ENCODE measurements around the gene ZNF860.
"Not testable (repeated sequence)": the region's sequence is repeated elsewhere in the genome, so short reads cannot be mapped to it uniquely, and the experiment has no call there.

ZNF860 gene

GRCh38 chr3:31962801-31963205 is 18.7 kb upstream of the ZNF860 start:
- no peak for DNase-seq

- no peak for DNase-seq
Measured at GRCh38 chr3:31966978-31967591, 14.5 kb upstream of the ZNF860 start.

GRCh38 chr3:31967592-31967991 is 14.0 kb upstream of the ZNF860 start:
- no peak for DNase-seq

- no peak for DNase-seq
Measured at GRCh38 chr3:31968369-31968926, 13.1 kb upstream of the ZNF860 start.

GRCh38 chr3:31968927-31969418 is 12.6 kb upstream of the ZNF860 start:
- no peak for DNase-seq

GRCh38 chr3:31971607-31972006 is 9.9 kb upstream of the ZNF860 start:
- DNase-seq = no peak

- no peak for DNase-seq
Measured at GRCh38 chr3:31973081-31973480, 8.5 kb upstream of the ZNF860 start.

GRCh38 chr3:31973837-31974236 is 7.7 kb upstream of the ZNF860 start:
- no peak for DNase-seq

GRCh38 chr3:31974471-31974870 is 7.1 kb upstream of the ZNF860 start:
- DNase-seq = no peak

GRCh38 chr3:31974964-31975363 is 6.6 kb upstream of the ZNF860 start:
- no peak for DNase-seq

- no peak for DNase-seq
Measured at GRCh38 chr3:31976302-31976701, 5.2 kb upstream of the ZNF860 start.

- DNase-seq = no peak
Measured at GRCh38 chr3:31977736-31978135, 3.8 kb upstream of the ZNF860 start.

- no peak for DNase-seq
Measured at GRCh38 chr3:31978553-31978952, 3.0 kb upstream of the ZNF860 start.

GRCh38 chr3:31979001-31979697 is 2.4 kb upstream of the ZNF860 start:
- DNase-seq = no peak

GRCh38 chr3:31980530-31981205 is 882 bp upstream of the ZNF860 start:
- DNase-seq = no peak

GRCh38 chr3:31984321-31984720 is 2.8 kb downstream of the ZNF860 start:
- DNase-seq = no peak

GRCh38 chr3:31985831-31986230 is 4.3 kb downstream of the ZNF860 start:
- no peak for DNase-seq

GRCh38 chr3:31988271-31988670 is 6.7 kb downstream of the ZNF860 start:
- no peak for DNase-seq

GRCh38 chr3:31992995-31993394 is 11.4 kb downstream of the ZNF860 start:
- not testable (repeated sequence) for DNase-seq

- no peak for DNase-seq
Measured at GRCh38 chr3:31993843-31994242, 12.3 kb downstream of the ZNF860 start.

GRCh38 chr3:31995026-31995425 is 13.5 kb downstream of the ZNF860 start:
- not testable (repeated sequence) for DNase-seq

GRCh38 chr3:31996195-31996594 is 14.6 kb downstream of the ZNF860 start:
- no peak for DNase-seq

GRCh38 chr3:31997500-31997899 is 15.9 kb downstream of the ZNF860 start:
- DNase-seq = no peak
